ENCODE results near the gene OR10A4.

DNA sequence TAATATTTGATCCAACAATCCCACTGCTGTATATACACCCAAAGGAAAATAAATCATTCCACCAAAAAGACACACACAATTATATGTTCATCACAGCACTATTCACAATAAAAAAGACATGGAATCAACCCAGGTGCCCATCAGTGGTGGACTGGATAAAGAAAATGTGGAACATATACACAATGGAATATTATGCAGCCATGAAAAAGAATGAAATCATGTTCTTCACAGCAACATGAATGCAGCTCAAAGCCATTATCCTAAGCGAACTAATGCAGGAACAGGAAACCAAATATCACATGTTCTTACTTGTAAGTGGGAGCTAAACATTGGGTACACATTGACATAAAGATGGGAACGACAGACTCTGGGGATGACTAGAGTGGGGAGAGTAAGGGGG is 43.3 kb downstream of the OR10A4 start:
- TF ChIP-seq TAF1 (IDR thresholded peaks at IDR 0.05; ENCODE audit: low read depth) = no peak
- TF ChIP-seq, protein P1, sequence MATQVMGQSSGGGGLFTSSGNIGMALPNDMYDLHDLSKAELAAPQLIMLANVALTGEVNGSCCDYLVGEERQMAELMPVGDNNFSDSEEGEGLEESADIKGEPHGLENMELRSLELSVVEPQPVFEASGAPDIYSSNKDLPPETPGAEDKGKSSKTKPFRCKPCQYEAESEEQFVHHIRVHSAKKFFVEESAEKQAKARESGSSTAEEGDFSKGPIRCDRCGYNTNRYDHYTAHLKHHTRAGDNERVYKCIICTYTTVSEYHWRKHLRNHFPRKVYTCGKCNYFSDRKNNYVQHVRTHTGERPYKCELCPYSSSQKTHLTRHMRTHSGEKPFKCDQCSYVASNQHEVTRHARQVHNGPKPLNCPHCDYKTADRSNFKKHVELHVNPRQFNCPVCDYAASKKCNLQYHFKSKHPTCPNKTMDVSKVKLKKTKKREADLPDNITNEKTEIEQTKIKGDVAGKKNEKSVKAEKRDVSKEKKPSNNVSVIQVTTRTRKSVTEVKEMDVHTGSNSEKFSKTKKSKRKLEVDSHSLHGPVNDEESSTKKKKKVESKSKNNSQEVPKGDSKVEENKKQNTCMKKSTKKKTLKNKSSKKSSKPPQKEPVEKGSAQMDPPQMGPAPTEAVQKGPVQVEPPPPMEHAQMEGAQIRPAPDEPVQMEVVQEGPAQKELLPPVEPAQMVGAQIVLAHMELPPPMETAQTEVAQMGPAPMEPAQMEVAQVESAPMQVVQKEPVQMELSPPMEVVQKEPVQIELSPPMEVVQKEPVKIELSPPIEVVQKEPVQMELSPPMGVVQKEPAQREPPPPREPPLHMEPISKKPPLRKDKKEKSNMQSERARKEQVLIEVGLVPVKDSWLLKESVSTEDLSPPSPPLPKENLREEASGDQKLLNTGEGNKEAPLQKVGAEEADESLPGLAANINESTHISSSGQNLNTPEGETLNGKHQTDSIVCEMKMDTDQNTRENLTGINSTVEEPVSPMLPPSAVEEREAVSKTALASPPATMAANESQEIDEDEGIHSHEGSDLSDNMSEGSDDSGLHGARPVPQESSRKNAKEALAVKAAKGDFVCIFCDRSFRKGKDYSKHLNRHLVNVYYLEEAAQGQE (IDR thresholded peaks at IDR 0.05; ENCODE audit: borderline replicate concordance) = no peak
- no peak for TF ChIP-seq CTCF (IDR thresholded peaks at IDR 0.05; ENCODE audit: poor library complexity, severe bottlenecking)
- TF ChIP-seq EZH2 (IDR thresholded peaks at IDR 0.05; ENCODE audit: borderline replicate concordance, insufficient read depth, low read length, poor library complexity, severe bottlenecking) = no peak
- TF ChIP-seq SMC3 (conservative IDR thresholded peaks at IDR 0.05; ENCODE audit: poor library complexity) = no peak
- TF ChIP-seq POLR2AphosphoS5 (IDR thresholded peaks at IDR 0.05) = no peak
- no peak for TF ChIP-seq MXI1 (conservative IDR thresholded peaks at IDR 0.05; ENCODE audit: poor library complexity, severe bottlenecking)

Measured in neural cell (in vitro differentiated cells).